Cardiac fibroblast (primary cell): Measurements from ENCODE around the gene SCFD1.
A peak's percentile ranks its signal among the peaks of the same experiment; 100 is the strongest.
"Not testable (repeated sequence)": the region's sequence is repeated elsewhere in the genome, so short reads cannot be mapped to it uniquely, and the experiment has no call there.

Source experiments
- DNase-seq, 2 donors: peaks; one replicate each; pipeline versions ENCODE4 v3.0.0 to v3.0.0-alpha.2; 2010; ENCODE audit warnings: low read depth in 2 of 2
- H3K4me3 ChIP-seq, 2 donors: replicated peaks in 1 of 2; 1 replicate in 1 of 2; 2 replicates in 1 of 2; pipeline ENCODE4 v1.5.1; 2011; ENCODE audit warnings: low read depth in 2 of 2, low read length in 2 of 2, mild to moderate bottlenecking in 2 of 2, moderate library complexity in 1 of 2
- TF ChIP-seq, protein P1 (sequence below): IDR thresholded peaks from one replicate; pipeline ENCODE4 v1.5.1; 2011; ENCODE audit warnings: low read depth, mild to moderate bottlenecking, low read length, inconsistent platforms

SCFD1 gene

DNA sequence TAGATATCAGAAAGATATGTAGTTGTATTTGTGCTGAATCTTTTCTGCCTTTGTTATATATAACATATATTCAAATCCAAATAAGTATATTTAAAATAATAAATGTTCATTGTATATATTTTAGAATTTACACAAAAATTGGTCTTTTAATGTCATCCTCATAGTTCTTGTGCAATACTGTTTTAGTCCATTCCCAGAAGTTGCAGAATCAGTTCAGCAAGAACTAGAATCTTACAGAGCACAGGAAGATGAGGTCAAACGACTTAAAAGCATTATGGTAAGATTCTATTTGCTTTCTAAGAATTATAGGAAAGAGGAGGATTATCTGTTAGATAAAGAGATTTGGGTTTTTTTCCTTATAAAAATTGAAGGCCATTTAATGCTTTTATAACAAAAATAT is 51.0 kb downstream of the SCFD1 start:
- H3K4me3 ChIP-seq, result no peak overlapping the region

DNA sequence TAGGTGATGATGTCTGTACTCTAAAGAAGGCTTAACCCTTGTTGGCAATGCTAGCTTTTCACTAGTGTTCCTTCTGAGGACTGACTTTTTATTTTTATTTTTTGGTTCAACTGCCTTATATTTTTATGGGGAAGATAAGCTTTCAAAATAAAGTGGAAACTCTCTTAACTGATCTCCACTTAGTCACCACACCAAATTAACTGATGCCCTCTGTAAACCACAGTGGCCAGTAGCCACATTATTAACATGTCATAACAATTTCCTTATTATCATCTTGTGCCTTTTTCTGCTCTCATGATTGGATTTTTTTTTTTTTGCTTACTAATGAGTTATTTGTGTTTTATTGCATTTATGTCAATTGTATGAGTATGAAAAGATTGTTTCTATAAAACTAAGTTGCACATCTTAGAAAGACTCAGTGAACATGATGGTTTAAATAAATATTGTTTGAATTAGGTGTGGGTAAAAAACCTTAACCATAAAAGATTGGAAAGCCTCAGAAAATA is 56.9 kb downstream of the SCFD1 start:
- no peak for DNase-seq
- H3K4me3 ChIP-seq, result no peak overlapping the region
- TF ChIP-seq, protein P1, sequence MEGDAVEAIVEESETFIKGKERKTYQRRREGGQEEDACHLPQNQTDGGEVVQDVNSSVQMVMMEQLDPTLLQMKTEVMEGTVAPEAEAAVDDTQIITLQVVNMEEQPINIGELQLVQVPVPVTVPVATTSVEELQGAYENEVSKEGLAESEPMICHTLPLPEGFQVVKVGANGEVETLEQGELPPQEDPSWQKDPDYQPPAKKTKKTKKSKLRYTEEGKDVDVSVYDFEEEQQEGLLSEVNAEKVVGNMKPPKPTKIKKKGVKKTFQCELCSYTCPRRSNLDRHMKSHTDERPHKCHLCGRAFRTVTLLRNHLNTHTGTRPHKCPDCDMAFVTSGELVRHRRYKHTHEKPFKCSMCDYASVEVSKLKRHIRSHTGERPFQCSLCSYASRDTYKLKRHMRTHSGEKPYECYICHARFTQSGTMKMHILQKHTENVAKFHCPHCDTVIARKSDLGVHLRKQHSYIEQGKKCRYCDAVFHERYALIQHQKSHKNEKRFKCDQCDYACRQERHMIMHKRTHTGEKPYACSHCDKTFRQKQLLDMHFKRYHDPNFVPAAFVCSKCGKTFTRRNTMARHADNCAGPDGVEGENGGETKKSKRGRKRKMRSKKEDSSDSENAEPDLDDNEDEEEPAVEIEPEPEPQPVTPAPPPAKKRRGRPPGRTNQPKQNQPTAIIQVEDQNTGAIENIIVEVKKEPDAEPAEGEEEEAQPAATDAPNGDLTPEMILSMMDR, result no peak

More for the DNA sequence above, 51.0 kb downstream of the SCFD1 start:
- DNase-seq, result peak in 1 of 2 donors; percentile 18
- TF ChIP-seq, protein P1, result no peak

DNA sequence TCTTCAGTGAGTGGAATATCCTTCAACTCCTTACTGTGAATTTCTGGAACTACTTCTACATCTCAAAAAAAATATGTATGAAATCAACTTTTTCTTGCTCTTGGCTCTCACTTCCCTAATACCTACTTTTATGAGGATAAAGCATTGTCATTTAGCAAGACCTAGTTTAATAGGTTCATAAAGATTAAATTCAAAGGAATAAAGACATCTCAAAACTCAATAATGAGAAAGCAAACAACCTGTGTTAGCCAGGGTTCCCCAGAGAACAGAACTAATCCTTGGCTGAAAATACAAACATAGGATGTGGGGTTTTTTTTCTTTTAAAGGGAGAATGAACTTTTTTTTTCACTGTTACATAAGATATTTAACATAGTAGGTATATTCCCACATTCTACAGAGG is 57.9 kb downstream of the SCFD1 start:
- no peak overlapping the region for H3K4me3 ChIP-seq
- DNase-seq, result no peak
- TF ChIP-seq, protein P1, result no peak

DNA sequence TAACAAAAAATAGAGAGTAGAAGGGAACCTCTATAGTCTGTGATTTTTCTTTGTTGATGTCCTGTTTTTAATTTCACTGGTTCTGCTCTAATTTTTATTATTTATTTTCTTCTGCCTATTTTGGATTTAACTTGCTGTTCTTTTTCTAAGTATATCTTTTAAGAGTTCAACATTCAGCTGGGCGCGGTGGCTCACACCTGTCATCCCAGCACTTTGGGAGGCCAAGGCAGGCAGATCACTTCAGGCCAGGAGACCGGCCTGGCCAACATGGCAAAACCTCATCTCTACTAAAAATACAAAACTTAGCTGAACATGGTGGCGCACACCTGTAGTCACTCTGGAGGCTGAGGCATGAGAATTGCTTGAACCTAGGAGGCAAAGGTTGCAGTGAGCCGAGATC is 58.7 kb downstream of the SCFD1 start:
- DNase-seq, result not testable (repeated sequence)

DNA sequence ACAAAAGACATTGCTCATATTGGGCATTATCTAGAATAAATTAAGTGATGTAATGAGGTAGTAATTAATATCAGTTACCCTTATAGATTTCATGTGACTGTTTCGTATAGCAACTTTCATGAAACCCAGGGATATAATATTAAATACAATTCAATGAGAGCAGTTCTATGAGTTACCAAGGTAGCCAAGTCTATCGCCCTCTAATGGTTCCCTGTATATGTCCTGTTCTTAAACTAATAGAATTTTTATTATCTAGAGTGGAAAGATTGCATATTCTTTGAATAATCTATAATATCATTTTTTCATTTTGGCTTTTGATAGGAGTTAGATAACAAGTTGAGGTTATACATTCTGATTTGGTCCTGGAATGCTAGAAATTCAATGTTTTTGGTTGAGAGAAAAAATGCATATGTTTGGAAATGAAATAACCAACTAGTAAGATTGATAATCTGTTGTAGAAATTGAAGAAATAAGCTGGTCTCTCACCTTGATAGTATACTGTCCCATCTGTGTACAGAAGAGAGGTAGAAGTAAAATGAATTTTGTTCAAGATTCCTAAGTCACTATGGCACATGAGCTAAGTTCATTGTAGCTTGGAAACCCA is 59.7 kb downstream of the SCFD1 start:
- DNase-seq, result peak; percentile 17 to 48
- H3K4me3 ChIP-seq, result no peak overlapping the region
- TF ChIP-seq, protein P1, result peak; percentile 54

More for the DNA sequence above, 58.7 kb downstream of the SCFD1 start:
- not testable (repeated sequence) for H3K4me3 ChIP-seq

DNA sequence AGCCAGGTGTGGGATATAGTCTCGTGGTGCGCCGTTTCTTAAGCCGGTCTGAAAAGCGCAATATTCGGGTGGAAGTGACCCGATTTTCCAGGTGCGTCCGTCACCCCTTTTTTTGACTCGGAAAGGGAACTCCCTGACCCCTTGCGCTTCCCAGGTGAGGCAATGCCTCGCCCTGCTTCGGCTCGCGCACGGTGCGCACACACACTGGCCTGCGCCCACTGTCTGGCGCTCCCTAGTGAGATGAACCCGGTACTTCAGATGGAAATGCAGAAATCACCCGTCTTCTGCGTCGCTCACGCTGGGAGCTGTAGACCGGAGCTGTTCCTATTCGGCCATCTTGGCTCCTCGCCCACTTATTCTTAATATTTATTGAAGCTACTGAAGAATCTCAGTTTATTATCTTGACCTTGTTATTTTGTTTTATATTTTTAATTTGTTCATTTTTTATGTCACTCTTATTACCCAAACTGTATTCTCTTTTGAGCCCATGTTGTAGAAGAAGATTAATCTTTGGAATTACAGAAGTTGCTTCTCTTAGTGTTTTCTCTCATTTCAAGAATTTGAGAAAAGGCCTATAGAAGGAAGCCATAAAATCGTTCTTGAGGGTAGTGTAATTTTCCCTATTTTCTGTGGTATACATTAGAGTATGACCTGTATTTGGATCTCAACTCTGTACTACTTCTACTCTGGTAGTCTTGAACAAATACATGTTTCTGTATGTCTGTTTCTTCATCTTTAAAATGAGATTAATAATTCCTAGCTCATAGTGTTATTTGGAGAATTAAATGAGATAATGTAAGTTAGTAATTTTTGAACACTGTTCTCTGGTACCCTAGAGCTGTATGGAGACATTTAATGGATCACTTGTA is 68.6 kb downstream of the SCFD1 start:
- not testable (repeated sequence) for H3K4me3 ChIP-seq, DNase-seq

DNA sequence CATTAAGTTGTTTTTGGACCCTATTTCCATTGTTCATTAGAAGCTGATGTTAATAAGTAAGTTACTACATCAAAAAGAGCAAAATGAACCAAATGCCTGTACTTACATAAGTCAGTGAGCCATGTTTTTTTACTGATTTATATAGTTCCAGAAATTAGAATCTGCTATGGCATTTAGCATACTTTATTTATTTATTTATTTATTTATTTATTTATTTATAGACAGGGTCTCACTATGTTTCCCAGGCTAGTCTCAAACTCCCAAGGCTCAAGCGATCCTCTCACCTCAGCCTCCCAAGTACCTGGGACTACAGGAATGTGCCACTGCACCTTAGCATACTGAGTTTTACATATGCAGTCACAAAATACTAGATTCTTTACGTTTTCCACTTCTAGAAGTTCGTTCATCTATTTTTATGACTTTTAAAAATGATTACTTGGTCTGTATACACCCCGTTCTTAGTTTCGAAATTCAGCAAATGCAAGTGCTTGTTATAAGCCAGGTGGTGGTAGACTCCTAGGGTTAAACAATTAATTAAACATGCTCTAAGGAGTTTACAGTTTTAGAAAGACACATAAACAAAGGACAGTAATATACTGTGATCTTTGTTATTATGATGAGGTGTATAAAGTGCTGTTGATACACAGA is 69.8 kb downstream of the SCFD1 start:
- no peak for DNase-seq
- TF ChIP-seq, protein P1, result no peak
- no peak overlapping the region for H3K4me3 ChIP-seq
